GM12891 (cell line): ENCODE results near the gene PCDHB7.
"Not testable (repeated sequence)": the region's sequence is repeated elsewhere in the genome, so short reads cannot be mapped to it uniquely, and the experiment has no call there.

Experiments
- POLR2A ChIP-seq: IDR thresholded peaks from 2 replicates; pipeline ENCODE4 v1.6.1; 2011; ENCODE audit warnings: low read depth, low read length, control low read depth
- POLR2AphosphoS5 ChIP-seq: IDR thresholded peaks from 2 replicates; pipeline ENCODE4 v1.6.1; 2011; ENCODE audit warnings: low read depth, low read length, control low read depth

- not testable (repeated sequence) for TF ChIP-seq POLR2A, POLR2AphosphoS5
Observed at GRCh38 chr5:141184117-141184855, 11.8 kb downstream of the PCDHB7 start.
